ENCODE measurements around the gene MCL1. TPM values are rescaled to one million over a fixed set of nuclear protein-coding genes. Genes with fewer than 3 reads are reported as not detected.

Gene MCL1
- polyA plus RNA-seq, 1 donor (not counting 4 experiments of a cell fraction or from before 2014, with no cell fraction given) = 237 TPM

GRCh38 chr1:150610576-150610975, 31.2 kb upstream of the MCL1 start:
- peaks cover 3 to 4% of the 10 kb centered on the region in 2 experiments for H3K36me3 ChIP-seq (ENCODE audit: control insufficient read depth in 2 of 2, extremely low read depth in 1 of 2, insufficient read depth in 2 of 2, low read length in 2 of 2)
- peaks cover 1% of the 10 kb centered on the region for H3K79me2 ChIP-seq (ENCODE audit: control insufficient read depth, insufficient read depth, low read length)
- FAIRE-seq (no peak), DNase-seq (ENCODE audit: low read depth, low spot score) (no peak)
- no peak overlapping the region for H3K4me3 ChIP-seq (ENCODE audit: control insufficient read depth in 2 of 3, extremely low read depth in 1 of 3, insufficient read depth in 2 of 3, low read depth in 1 of 3, low read length in 3 of 3)
- H3K9ac ChIP-seq (ENCODE audit: control insufficient read depth, extremely low read depth, insufficient read depth, low read length) = peak overlapping the region; percentile 71
- no peaks in the 10 kb centered on the region for H4K20me1 ChIP-seq (ENCODE audit: control insufficient read depth, extremely low read depth, insufficient read depth, low read length)
- no peak overlapping the region for H2AFZ ChIP-seq (ENCODE audit: control insufficient read depth, low read length)
- H3K27ac ChIP-seq (ENCODE audit: control insufficient read depth, insufficient read depth, low read length) = peak overlapping the region; percentile 91
- peak overlapping the region; percentile 58 for H3K4me2 ChIP-seq (ENCODE audit: control insufficient read depth, extremely low read depth, insufficient read depth, low read depth, low read length)
- no peak for TF ChIP-seq EZH2 (IDR thresholded peaks at IDR 0.05; ENCODE audit: low read length)
- TF ChIP-seq CTCF (optimal IDR thresholded peaks at IDR 0.05 in 1 of 3, IDR thresholded peaks at IDR 0.05 in 1 of 3, conservative IDR thresholded peaks at IDR 0.05 in 1 of 3; ENCODE audit: extremely low read depth in 1 of 3, insufficient read depth in 2 of 3, low read length in 3 of 3) = no peak
- no peaks in the 10 kb centered on the region for H3K27me3 ChIP-seq (ENCODE audit: control insufficient read depth, extremely low read depth, insufficient read depth, low read length)
- dilution Hi-C loops (cut with MboI; ENCODE audit: extremely low pct_ligation_motif_present, low sequenced_read_pairs) = no loop called here
- no peaks in the 10 kb centered on the region for H3K9me3 ChIP-seq (ENCODE audit: control insufficient read depth, low read depth, low read length)
- H3K9me1 ChIP-seq (ENCODE audit: control insufficient read depth, extremely low read depth, insufficient read depth, low read length) = no peaks in the 10 kb centered on the region
- peaks cover 42% of the 10 kb centered on the region for H3K4me1 ChIP-seq (ENCODE audit: control insufficient read depth, extremely low read depth, insufficient read depth, low read length)

DNA sequence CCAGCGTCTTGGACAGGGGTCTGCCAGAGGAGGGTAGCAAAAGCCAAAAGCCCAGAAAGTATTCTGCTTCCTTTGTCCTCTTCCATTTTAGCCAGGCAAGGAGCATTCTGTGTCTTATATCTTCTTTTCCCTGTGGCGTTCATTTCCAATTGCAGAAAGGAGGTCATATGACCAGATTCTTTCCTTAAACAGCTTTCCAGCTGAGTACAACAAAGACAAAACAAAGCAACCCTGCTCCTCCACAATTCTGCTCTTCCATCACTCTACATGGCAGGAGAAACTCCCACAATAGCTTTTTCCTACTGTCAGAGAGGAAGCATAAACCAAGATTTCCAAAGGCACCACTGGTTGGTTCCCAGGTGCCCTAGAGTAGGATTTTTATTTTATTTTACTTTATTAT, 30.3 kb upstream of the MCL1 start:
- Histone ChIP-seq H3K79me2 (ENCODE audit: control insufficient read depth, insufficient read depth, low read length) (peaks cover 1% of the 10 kb centered on the region), H3K27me3 (ENCODE audit: control insufficient read depth, extremely low read depth, insufficient read depth, low read length) (no peaks in the 10 kb centered on the region), H3K36me3 (ENCODE audit: control insufficient read depth in 2 of 2, extremely low read depth in 1 of 2, insufficient read depth in 2 of 2, low read length in 2 of 2) (peaks cover 0 to 3% of the 10 kb centered on the region in 2 experiments), H3K9me3 (ENCODE audit: control insufficient read depth, low read depth, low read length) (no peaks in the 10 kb centered on the region), H4K20me1 (ENCODE audit: control insufficient read depth, extremely low read depth, insufficient read depth, low read length) (no peaks in the 10 kb centered on the region), H2AFZ (ENCODE audit: control insufficient read depth, low read length) (no peak overlapping the region), H3K9ac (ENCODE audit: control insufficient read depth, extremely low read depth, insufficient read depth, low read length) (peak overlapping the region; percentile 8), H3K9me1 (ENCODE audit: control insufficient read depth, extremely low read depth, insufficient read depth, low read length) (no peaks in the 10 kb centered on the region), H3K27ac (ENCODE audit: control insufficient read depth, insufficient read depth, low read length) (peak overlapping the region; percentile 91), H3K4me2 (ENCODE audit: control insufficient read depth, extremely low read depth, insufficient read depth, low read depth, low read length) (no peak overlapping the region), H3K4me1 (ENCODE audit: control insufficient read depth, extremely low read depth, insufficient read depth, low read length) (peaks cover 49% of the 10 kb centered on the region), H3K4me3 (ENCODE audit: control insufficient read depth in 2 of 3, extremely low read depth in 1 of 3, insufficient read depth in 2 of 3, low read depth in 1 of 3, low read length in 3 of 3) (no peak overlapping the region)
- no peak for FAIRE-seq
- dilution Hi-C loops (cut with MboI; ENCODE audit: extremely low pct_ligation_motif_present, low sequenced_read_pairs) = no loop called here
- no peak for DNase-seq (ENCODE audit: low read depth, low spot score)
- TF ChIP-seq CTCF (optimal IDR thresholded peaks at IDR 0.05 in 1 of 3, IDR thresholded peaks at IDR 0.05 in 1 of 3, conservative IDR thresholded peaks at IDR 0.05 in 1 of 3; ENCODE audit: extremely low read depth in 1 of 3, insufficient read depth in 2 of 3, low read length in 3 of 3) (no peak), EZH2 (IDR thresholded peaks at IDR 0.05; ENCODE audit: low read length) (no peak)
